IMR-90 (cell line): Measurements from ENCODE around the gene CCDC27. TPM values are rescaled to one million over a fixed set of nuclear protein-coding genes. Genes with fewer than 3 reads are reported as not detected.

Experiments
- ATAC-seq: fragments of 200-7000 bp; cut with Tn5 transposase; 2 replicates; pipeline ENCODE4 v1.9.1; 2020; ENCODE audit warnings: low read depth, mild to moderate bottlenecking, moderate library complexity
- BruUV-seq: library from RNA; stranded (reverse); fragments of 400-500 nt; replicated peaks from 2 replicates; lab custom pipeline; 2021; lab: Mats Ljungman, UMichigan
- CTCF ChIA-PET: fragments of 300-600 bp; formaldehyde crosslinking; extraction: SDS; loops from one replicate; lab custom pipeline; 2021; ENCODE audit warnings: antibody characterized with exemption; lab: Yijun Ruan, JAX
- POLR2A ChIA-PET: fragments of 300-600 bp; sonication (Branson Sonifier 250); formaldehyde crosslinking; loops from one replicate; lab custom pipeline; 2022; ENCODE audit warnings: antibody characterized with exemption; ENCODE audit not compliant: unreplicated experiment; lab: Charles Lee
- DNase-seq: peaks from one replicate; pipeline ENCODE4 v3.0.0; 2013
- H2AFZ ChIP-seq: replicated peaks from 2 replicates; pipeline ENCODE3; 2013; ENCODE audit warnings: low read length, mild to moderate bottlenecking; ENCODE audit not compliant: poor library complexity
- H2AK5ac ChIP-seq: 2 replicates; pipeline ENCODE4 v1.6.1; 2013; ENCODE audit warnings: low read depth, low read length, inconsistent platforms
- H2AK9ac ChIP-seq: replicated peaks from 2 replicates; pipeline ENCODE3; 2013; ENCODE audit warnings: mild to moderate bottlenecking, low read depth, low read length, moderate library complexity; ENCODE audit not compliant: poor library complexity
- H2BK120ac ChIP-seq: 2 replicates; pipeline ENCODE4 v1.6.1; 2013; ENCODE audit warnings: low read depth, low read length, inconsistent platforms
- H2BK15ac ChIP-seq: 3 replicates; pipeline ENCODE4 v1.6.1; 2013; ENCODE audit warnings: low read depth, low read length, inconsistent platforms
- H2BK20ac ChIP-seq: 2 replicates; pipeline ENCODE4 v1.6.1; 2013; ENCODE audit warnings: low read depth, mild to moderate bottlenecking, inconsistent platforms, low read length, moderate library complexity
- H2BK5ac ChIP-seq: 2 replicates; pipeline ENCODE4 v1.6.1; 2013; ENCODE audit warnings: mild to moderate bottlenecking, low read depth, low read length, inconsistent platforms; ENCODE audit not compliant: poor library complexity, severe bottlenecking
- H3K14ac ChIP-seq: replicated peaks from 2 replicates; pipeline ENCODE4 v1.6.1; 2013; ENCODE audit warnings: low read depth, low read length, inconsistent platforms
- H3K18ac ChIP-seq: 2 replicates; pipeline ENCODE4 v1.6.1; 2013; ENCODE audit warnings: low read depth, low read length, control low read depth
- H3K23ac ChIP-seq: 2 replicates; pipeline ENCODE4 v1.6.1; 2013; ENCODE audit warnings: low read depth, low read length, inconsistent platforms
- H3K27ac ChIP-seq: 2 replicates; pipeline ENCODE4 v1.5.1; 2013; ENCODE audit warnings: mild to moderate bottlenecking, control low read depth, low read length; ENCODE audit not compliant: insufficient read depth
- H3K27me3 ChIP-seq: 2 replicates; pipeline ENCODE4 v1.6.1; 2013; ENCODE audit warnings: low read length; ENCODE audit not compliant: control insufficient read depth, insufficient read depth
- H3K36me3 ChIP-seq: 2 replicates; pipeline ENCODE4 v1.6.1; 2013; ENCODE audit warnings: low read length, mixed read lengths; ENCODE audit not compliant: control insufficient read depth, insufficient read depth
- H3K4ac ChIP-seq: 2 replicates; pipeline ENCODE4 v1.6.1; 2013; ENCODE audit warnings: low read depth, low read length, inconsistent platforms
- H3K4me1 ChIP-seq: 2 replicates; pipeline ENCODE4 v1.6.1; 2013; ENCODE audit warnings: low read length, mixed read lengths; ENCODE audit not compliant: control insufficient read depth, insufficient read depth
- H3K4me2 ChIP-seq: 2 replicates; pipeline ENCODE4 v1.6.1; 2013; ENCODE audit warnings: low read depth, mild to moderate bottlenecking, control low read depth, low read length, moderate library complexity
- H3K4me3 ChIP-seq: 2 replicates; pipeline ENCODE4 v1.5.1; 2013; ENCODE audit warnings: low read depth, mild to moderate bottlenecking, control low read depth, low read length, moderate library complexity; ENCODE audit not compliant: insufficient read depth
- H3K56ac ChIP-seq: 2 replicates; pipeline ENCODE4 v1.6.1; 2013; ENCODE audit warnings: low read length, inconsistent platforms; ENCODE audit not compliant: insufficient read depth; ENCODE audit errors: extremely low read depth
- H3K79me1 ChIP-seq, 2 experiments: 2 replicates each; pipeline ENCODE4 v1.6.1; 2013; ENCODE audit warnings: low read length in 2 of 2, inconsistent platforms in 1 of 2, low read depth in 1 of 2
- H3K9ac ChIP-seq: 2 replicates; pipeline ENCODE4 v1.6.1; 2013; ENCODE audit warnings: low read depth, low read length, control low read depth
- H3K9me1 ChIP-seq: 2 replicates; pipeline ENCODE4 v1.6.1; 2013; ENCODE audit warnings: low read length, inconsistent platforms; ENCODE audit not compliant: insufficient read depth
- H3K9me3 ChIP-seq: 2 replicates; pipeline ENCODE4 v1.6.1; 2013; ENCODE audit warnings: low read length; ENCODE audit not compliant: control insufficient read depth, insufficient read depth
- H4K20me1 ChIP-seq: 2 replicates; pipeline ENCODE4 v1.6.1; 2013; ENCODE audit warnings: low read length, inconsistent platforms; ENCODE audit not compliant: insufficient read depth
- H4K5ac ChIP-seq: 2 replicates; pipeline ENCODE4 v1.6.1; 2013; ENCODE audit warnings: mild to moderate bottlenecking, low read depth, low read length, control low read depth
- H4K8ac ChIP-seq, 2 experiments: 2 replicates each; pipeline ENCODE4 v1.6.1; 2013; ENCODE audit warnings: low read depth in 2 of 2, low read length in 2 of 2, control low read depth in 1 of 2, inconsistent platforms in 1 of 2
- H4K91ac ChIP-seq: 2 replicates; pipeline ENCODE4 v1.6.1; 2013; ENCODE audit warnings: low read depth, low read length, inconsistent platforms; ENCODE audit not compliant: insufficient read depth
- BHLHE40 ChIP-seq: fragments of 150-350 bp; IDR thresholded peaks from 2 replicates; pipeline ENCODE4 v1.6.1; 2016; ENCODE audit warnings: mild to moderate bottlenecking, low read depth, low read length
- CEBPB ChIP-seq: IDR thresholded peaks from 2 replicates; pipeline ENCODE4 v1.6.1; 2012; ENCODE audit warnings: low read depth, low read length, improper control_type of control experiment
- CHD1 ChIP-seq: IDR thresholded peaks from 2 replicates; pipeline ENCODE4 v1.6.1; 2012; ENCODE audit warnings: low read depth, low read length, improper control_type of control experiment
- MAFK ChIP-seq: IDR thresholded peaks from 2 replicates; pipeline ENCODE4 v1.6.1; 2012; ENCODE audit warnings: low read depth, low read length, improper control_type of control experiment
- MAZ ChIP-seq: IDR thresholded peaks from 2 replicates; pipeline ENCODE4 v1.6.1; 2012; ENCODE audit warnings: low read depth, mild to moderate bottlenecking, low read length, improper control_type of control experiment, moderate library complexity, borderline replicate concordance
- NFE2L2 ChIP-seq: fragments of 150-350 bp; IDR thresholded peaks from 2 replicates; pipeline ENCODE4 v1.6.1; 2016; ENCODE audit warnings: low read depth, mild to moderate bottlenecking, low read length
- RFX5 ChIP-seq: IDR thresholded peaks from 2 replicates; pipeline ENCODE4 v1.8.0; 2012; ENCODE audit warnings: low read depth, mild to moderate bottlenecking, low read length, moderate library complexity
- SMC3 ChIP-seq: fragments of 150-350 bp; IDR thresholded peaks from 2 replicates; pipeline ENCODE4 v1.6.1; 2016; ENCODE audit warnings: low read depth, mild to moderate bottlenecking, antibody characterized with exemption, low read length, moderate library complexity
- WGBS, 2 experiments: methylation state at CpG; one replicate each; pipeline versions ENCODE4 v1.1.5 to v1.1.7; 2013; ENCODE audit warnings: missing lambda C conversion rate in 2 of 2; ENCODE audit not compliant: insufficient read length in 1 of 2; ENCODE audit errors: extremely low coverage in 2 of 2; 5-methylcytosine and 5-hydroxymethylcytosine counted together
- dilution Hi-C: fragments of 300-500 bp; cut with HindIII; formaldehyde crosslinking; loops from one replicate; pipeline ENCODE4 v1.14.3; 2018; ENCODE audit warnings: low sequenced_read_pairs; ENCODE audit not compliant: unreplicated experiment
- in situ Hi-C: fragments of 300-500 bp; cut with MboI; formaldehyde crosslinking; loops from 3 replicates; pipeline ENCODE4 v1.14.3; 2019; ENCODE audit warnings: low sequenced_read_pairs, inconsistent platforms, mixed read lengths
- intact Hi-C: fragments of 100-400 bp; cut with micrococcal nuclease; formaldehyde crosslinking; loops from 2 replicates; pipeline ENCODE4 v1.10.0; 2022
- polyA plus RNA-seq, 3 experiments: library from polyadenylated mRNA; depleted of rRNA; stranded (reverse); fragments of >200 nt; gene quantifications; 2 replicates each; pipeline ENCODE4 v1.2.3, GENCODE V29; 2012; ENCODE audit warnings: low replicate concordance in 1 of 3
- total RNA-seq: library from RNA; depleted of rRNA; stranded (reverse); fragments of >200 nt; gene quantifications from 2 replicates; pipeline ENCODE4 v1.2.3, GENCODE V29; 2012
- TF ChIP-seq, protein P1 (sequence below): conservative IDR thresholded peaks from 2 replicates; pipeline ENCODE4 v1.5.1; 2012; ENCODE audit warnings: mild to moderate bottlenecking, low read depth, low read length, improper control_type of control experiment
- TF ChIP-seq, protein P2 (sequence below): fragments of 150-350 bp; IDR thresholded peaks from 2 replicates; pipeline ENCODE4 v1.6.1; 2016; ENCODE audit warnings: low read depth, mild to moderate bottlenecking, low read length, moderate library complexity, borderline replicate concordance

CCDC27 gene
- total and polyA plus RNA-seq, 2 of the 4 experiments (the other 2 are of a cell fraction), result not detected

DNA sequence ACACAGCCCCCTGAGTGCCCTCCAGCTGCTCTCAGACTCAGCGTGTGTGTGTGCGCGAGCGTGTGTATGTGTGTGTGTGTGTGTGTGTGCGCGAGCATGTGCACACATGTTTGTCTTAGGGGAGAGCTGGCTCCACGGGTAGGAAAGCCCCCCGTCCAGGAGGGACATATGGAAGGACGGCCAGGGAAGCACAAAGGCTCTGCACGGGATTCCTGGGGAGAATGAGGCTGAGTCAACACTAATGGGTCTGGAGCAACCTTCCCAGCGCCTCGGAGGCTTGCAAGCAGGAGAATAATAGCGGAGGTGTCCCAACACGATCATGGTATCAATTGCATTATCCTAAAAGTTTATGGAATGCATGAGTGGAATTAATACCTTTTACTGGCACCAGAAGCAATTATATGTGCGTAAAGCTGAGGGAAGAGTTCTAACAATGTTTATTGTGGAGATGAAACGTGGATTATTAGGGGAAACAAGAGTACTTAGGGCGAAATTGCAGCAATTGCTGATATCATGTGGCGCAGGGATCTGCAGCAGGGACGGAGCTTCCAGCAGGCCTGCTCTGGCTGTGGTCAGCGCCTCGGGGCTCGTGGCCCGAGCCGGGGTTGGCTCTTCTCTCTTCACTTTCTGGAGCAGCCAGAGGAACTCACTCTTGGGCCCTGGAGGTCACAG lies 40.3 kb upstream of the CCDC27 start:
- dilution Hi-C loops, result no loop called here
- no peak for DNase-seq
- 46% methylated on average over 12 of the region's 24 CpGs; no CpG with 5 or more reads in 1 of the 2 experiments for WGBS, 2 experiments

More for the DNA sequence above, 40.3 kb upstream of the CCDC27 start:
- Histone ChIP-seq H3K9ac (no peak overlapping the region), H2AFZ (no peak overlapping the region), H2BK120ac (no peak overlapping the region), H4K5ac (no peak overlapping the region), H3K79me1 (no peaks in the 10 kb centered on the region), H4K8ac (no peak overlapping the region), H3K56ac (no peak overlapping the region), H2AK9ac (no peak overlapping the region), H3K9me1 (no peaks in the 10 kb centered on the region), H3K4me2 (no peak overlapping the region), H3K23ac (no peak overlapping the region), H3K4me3 (no peak overlapping the region), H3K36me3 (no peaks in the 10 kb centered on the region), H2BK15ac (no peak overlapping the region), H2BK20ac (no peak overlapping the region), H4K20me1 (no peaks in the 10 kb centered on the region), H4K91ac (no peak overlapping the region), H3K4ac (no peak overlapping the region), H3K18ac (no peak overlapping the region), H3K27ac (no peak overlapping the region), H2AK5ac (no peak overlapping the region), H3K27me3 (peaks cover 83% of the 10 kb centered on the region), H3K14ac (no peak overlapping the region), H3K4me1 (no peaks in the 10 kb centered on the region), H2BK5ac (no peak overlapping the region), H3K9me3 (no peaks in the 10 kb centered on the region)
- TF ChIP-seq, protein P1, sequence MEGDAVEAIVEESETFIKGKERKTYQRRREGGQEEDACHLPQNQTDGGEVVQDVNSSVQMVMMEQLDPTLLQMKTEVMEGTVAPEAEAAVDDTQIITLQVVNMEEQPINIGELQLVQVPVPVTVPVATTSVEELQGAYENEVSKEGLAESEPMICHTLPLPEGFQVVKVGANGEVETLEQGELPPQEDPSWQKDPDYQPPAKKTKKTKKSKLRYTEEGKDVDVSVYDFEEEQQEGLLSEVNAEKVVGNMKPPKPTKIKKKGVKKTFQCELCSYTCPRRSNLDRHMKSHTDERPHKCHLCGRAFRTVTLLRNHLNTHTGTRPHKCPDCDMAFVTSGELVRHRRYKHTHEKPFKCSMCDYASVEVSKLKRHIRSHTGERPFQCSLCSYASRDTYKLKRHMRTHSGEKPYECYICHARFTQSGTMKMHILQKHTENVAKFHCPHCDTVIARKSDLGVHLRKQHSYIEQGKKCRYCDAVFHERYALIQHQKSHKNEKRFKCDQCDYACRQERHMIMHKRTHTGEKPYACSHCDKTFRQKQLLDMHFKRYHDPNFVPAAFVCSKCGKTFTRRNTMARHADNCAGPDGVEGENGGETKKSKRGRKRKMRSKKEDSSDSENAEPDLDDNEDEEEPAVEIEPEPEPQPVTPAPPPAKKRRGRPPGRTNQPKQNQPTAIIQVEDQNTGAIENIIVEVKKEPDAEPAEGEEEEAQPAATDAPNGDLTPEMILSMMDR, result no peak
- TF ChIP-seq CEBPB (no peak), CHD1 (no peak), MAZ (no peak), RFX5 (no peak), SMC3 (no peak), NFE2L2 (no peak), MAFK (no peak), BHLHE40 (no peak)
- TF ChIP-seq, protein P2, sequence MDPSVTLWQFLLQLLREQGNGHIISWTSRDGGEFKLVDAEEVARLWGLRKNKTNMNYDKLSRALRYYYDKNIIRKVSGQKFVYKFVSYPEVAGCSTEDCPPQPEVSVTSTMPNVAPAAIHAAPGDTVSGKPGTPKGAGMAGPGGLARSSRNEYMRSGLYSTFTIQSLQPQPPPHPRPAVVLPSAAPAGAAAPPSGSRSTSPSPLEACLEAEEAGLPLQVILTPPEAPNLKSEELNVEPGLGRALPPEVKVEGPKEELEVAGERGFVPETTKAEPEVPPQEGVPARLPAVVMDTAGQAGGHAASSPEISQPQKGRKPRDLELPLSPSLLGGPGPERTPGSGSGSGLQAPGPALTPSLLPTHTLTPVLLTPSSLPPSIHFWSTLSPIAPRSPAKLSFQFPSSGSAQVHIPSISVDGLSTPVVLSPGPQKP, result no peak
- POLR2A ChIA-PET, result no interaction called here
- no peak for ATAC-seq
- BruUV-seq, result no TSS peak
- CTCF ChIA-PET, result no interaction called here
- intact Hi-C loops, result no loop called here
- in situ Hi-C loops, result no loop called here
